ENCODE results near the gene ZNF805.

The ZNF805 gene

DNA sequence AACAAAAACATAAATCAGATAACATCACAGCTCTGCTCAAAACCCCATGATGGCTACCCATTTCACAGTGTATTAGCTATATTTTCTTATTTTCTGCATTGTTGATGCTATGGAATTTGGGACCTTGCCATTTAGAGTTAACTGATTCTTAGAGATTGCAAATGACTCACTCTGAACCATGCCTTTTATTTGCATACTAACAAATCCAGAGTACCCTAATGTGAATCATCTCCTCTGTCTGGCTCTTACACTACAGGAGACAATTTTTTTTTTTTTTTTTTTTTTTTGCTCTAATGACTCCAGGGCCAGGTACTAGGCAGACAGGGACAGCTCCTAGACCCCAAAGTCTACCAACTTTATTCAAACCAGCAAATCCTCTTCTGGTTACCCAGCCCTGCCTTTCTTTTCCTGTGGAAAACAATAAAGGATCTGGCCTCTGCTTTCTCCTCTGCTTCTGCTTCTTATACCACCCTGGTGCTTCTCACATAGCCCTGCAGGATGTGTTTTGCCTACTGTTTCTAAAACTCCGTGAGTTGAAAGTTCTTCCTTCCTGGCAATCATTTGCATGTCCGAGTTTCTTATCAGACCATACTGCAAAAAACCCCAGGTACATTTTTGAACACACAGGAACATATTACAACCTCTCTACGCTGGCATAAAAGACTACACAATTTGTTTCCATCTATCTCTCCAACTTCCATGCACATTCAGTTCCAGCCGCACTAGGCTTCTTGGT is 29.3 kb downstream of the ZNF805 start:
- POLR2A ChIA-PET, result interaction anchor here (0.7 kb wide), 1 partner anchor 20 kb away, joined by 5 read pairs; no protein-coding TSS in a partner anchor
- Histone ChIP-seq H3K27ac (ENCODE audit: extremely low read depth, low read depth, low read length) (no peak overlapping the region), H3K9me3 (ENCODE audit: control insufficient read depth, insufficient read depth, low read depth, low read length) (no peaks in the 10 kb centered on the region), H3K4me1 (ENCODE audit: control insufficient read depth, insufficient read depth, low read length) (no peaks in the 10 kb centered on the region), H3K4me3 (ENCODE audit: low read depth, low read length) (no peak overlapping the region), H3K36me3 (ENCODE audit: control insufficient read depth in 2 of 2, insufficient read depth in 1 of 2, low read length in 2 of 2) (peaks cover 0 to 5% of the 10 kb centered on the region in 2 experiments; a peak in 2 of 3 replicates)
- TF ChIP-seq ZNF548 (tag by site-specific recombination; IDR thresholded peaks at IDR 0.05) (no peak), YY1 (tag by site-specific recombination; IDR thresholded peaks at IDR 0.05) (no peak)
- TF ChIP-seq, protein P1, sequence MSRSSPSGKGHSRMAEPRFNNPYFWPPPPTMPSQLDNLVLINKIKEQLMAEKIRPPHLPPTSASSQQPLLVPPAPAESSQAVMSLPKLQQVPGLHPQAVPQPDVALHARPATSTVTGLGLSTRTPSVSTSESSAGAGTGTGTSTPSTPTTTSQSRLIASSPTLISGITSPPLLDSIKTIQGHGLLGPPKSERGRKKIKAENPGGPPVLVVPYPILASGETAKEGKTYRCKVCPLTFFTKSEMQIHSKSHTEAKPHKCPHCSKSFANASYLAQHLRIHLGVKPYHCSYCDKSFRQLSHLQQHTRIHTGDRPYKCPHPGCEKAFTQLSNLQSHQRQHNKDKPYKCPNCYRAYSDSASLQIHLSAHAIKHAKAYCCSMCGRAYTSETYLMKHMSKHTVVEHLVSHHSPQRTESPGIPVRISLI (tag by site-specific recombination; IDR thresholded peaks at IDR 0.05), result 0 out of 2 replicates have a peak, but pooled peaks have one; percentile 39
- CTCF ChIA-PET, result interaction anchor here (0.6 kb wide), 1 partner anchor 1048 kb away, joined by 3 read pairs; no protein-coding TSS in a partner anchor

DNA sequence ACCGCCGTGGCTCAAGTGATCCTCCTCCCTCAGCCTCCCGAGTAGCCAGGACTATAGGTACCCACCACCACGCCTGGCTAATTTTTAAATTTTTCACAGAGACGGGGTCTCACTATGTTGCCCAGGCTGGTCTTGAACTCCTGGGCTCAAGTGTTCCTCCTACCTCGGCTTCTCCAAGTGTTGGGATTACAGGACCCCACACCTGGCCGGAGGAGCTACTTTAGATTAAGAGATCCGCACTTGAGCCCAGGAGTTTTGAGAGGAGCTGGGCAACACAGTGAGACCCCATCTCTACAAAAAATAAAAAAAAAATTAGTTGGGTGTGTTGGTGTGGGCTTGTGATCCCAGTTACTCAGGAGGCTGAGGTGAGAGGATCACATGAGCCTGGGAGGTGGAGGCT is 30.8 kb downstream of the ZNF805 start:
- Histone ChIP-seq H3K9me3 (ENCODE audit: control insufficient read depth, insufficient read depth, low read depth, low read length) (no peaks in the 10 kb centered on the region), H3K4me1 (ENCODE audit: control insufficient read depth, insufficient read depth, low read length) (no peaks in the 10 kb centered on the region), H3K36me3 (ENCODE audit: control insufficient read depth in 2 of 2, insufficient read depth in 1 of 2, low read length in 2 of 2) (peaks cover 0 to 5% of the 10 kb centered on the region in 2 experiments; a peak in 2 of 3 replicates), H3K4me3 (ENCODE audit: low read depth, low read length) (no peak overlapping the region), H3K27ac (ENCODE audit: extremely low read depth, low read depth, low read length) (no peak overlapping the region)
- TF ChIP-seq, protein P2, sequence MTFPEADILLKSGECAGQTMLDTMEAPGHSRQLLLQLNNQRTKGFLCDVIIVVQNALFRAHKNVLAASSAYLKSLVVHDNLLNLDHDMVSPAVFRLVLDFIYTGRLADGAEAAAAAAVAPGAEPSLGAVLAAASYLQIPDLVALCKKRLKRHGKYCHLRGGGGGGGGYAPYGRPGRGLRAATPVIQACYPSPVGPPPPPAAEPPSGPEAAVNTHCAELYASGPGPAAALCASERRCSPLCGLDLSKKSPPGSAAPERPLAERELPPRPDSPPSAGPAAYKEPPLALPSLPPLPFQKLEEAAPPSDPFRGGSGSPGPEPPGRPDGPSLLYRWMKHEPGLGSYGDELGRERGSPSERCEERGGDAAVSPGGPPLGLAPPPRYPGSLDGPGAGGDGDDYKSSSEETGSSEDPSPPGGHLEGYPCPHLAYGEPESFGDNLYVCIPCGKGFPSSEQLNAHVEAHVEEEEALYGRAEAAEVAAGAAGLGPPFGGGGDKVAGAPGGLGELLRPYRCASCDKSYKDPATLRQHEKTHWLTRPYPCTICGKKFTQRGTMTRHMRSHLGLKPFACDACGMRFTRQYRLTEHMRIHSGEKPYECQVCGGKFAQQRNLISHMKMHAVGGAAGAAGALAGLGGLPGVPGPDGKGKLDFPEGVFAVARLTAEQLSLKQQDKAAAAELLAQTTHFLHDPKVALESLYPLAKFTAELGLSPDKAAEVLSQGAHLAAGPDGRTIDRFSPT (tag by site-specific recombination; IDR thresholded peaks at IDR 0.05), result no peak
- TF ChIP-seq ZNF138 (tag by site-specific recombination; IDR thresholded peaks at IDR 0.05; ENCODE audit: borderline replicate concordance), result no peak
- TF ChIP-seq FEZF1 (tag by site-specific recombination; IDR thresholded peaks at IDR 0.05), result no peak
- TF ChIP-seq, protein P3, sequence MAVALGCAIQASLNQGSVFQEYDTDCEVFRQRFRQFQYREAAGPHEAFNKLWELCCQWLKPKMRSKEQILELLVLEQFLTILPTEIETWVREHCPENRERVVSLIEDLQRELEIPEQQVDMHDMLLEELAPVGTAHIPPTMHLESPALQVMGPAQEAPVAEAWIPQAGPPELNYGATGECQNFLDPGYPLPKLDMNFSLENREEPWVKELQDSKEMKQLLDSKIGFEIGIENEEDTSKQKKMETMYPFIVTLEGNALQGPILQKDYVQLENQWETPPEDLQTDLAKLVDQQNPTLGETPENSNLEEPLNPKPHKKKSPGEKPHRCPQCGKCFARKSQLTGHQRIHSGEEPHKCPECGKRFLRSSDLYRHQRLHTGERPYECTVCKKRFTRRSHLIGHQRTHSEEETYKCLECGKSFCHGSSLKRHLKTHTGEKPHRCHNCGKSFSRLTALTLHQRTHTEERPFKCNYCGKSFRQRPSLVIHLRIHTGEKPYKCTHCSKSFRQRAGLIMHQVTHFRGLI (tag by site-specific recombination; IDR thresholded peaks at IDR 0.05), result no peak
- no peak for TF ChIP-seq ZNF664 (tag by site-specific recombination; IDR thresholded peaks at IDR 0.05)
- TF ChIP-seq ZNF121 (tag by site-specific recombination; IDR thresholded peaks at IDR 0.05), result peak; percentile 84
- TF ChIP-seq KLF10 (tag by site-specific recombination; IDR thresholded peaks at IDR 0.05), result no peak
- CTCF ChIA-PET, result no interaction called here
- POLR2A ChIA-PET, result no interaction called here

DNA sequence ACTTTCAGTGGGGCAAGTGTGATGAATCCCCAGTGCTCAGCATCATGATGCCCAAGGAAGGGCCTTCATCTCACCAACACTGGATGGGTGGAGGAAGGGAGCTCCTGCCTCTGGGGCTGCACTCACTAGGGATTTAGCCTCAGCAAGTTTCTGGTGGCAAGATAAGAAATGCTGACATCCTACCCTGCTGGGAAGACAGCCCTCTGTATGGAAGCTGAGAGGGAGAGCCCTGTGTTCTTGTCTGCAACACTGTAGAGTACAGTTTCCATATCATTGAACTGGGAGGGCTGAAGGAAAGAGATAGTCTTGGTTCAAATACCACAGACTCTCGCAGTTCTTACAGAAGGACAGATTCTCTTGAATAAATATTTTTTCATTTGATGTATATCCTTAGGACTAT is 32.6 kb downstream of the ZNF805 start:
- Histone ChIP-seq H3K4me1 (ENCODE audit: control insufficient read depth, insufficient read depth, low read length) (no peaks in the 10 kb centered on the region), H3K27ac (ENCODE audit: extremely low read depth, low read depth, low read length) (no peak overlapping the region), H3K9me3 (ENCODE audit: control insufficient read depth, insufficient read depth, low read depth, low read length) (no peaks in the 10 kb centered on the region), H3K36me3 (ENCODE audit: control insufficient read depth in 2 of 2, insufficient read depth in 1 of 2, low read length in 2 of 2) (peaks cover 0 to 5% of the 10 kb centered on the region in 2 experiments; a peak in 2 of 3 replicates), H3K4me3 (ENCODE audit: low read depth, low read length) (no peak overlapping the region)
- no peak for TF ChIP-seq ZNF155 (tag by site-specific recombination; IDR thresholded peaks at IDR 0.05)
- TF ChIP-seq ZNF549 (tag by site-specific recombination; IDR thresholded peaks at IDR 0.05), result no peak
- TF ChIP-seq ZNF785 (tag by site-specific recombination; IDR thresholded peaks at IDR 0.05), result no peak
- TF ChIP-seq, protein P4, sequence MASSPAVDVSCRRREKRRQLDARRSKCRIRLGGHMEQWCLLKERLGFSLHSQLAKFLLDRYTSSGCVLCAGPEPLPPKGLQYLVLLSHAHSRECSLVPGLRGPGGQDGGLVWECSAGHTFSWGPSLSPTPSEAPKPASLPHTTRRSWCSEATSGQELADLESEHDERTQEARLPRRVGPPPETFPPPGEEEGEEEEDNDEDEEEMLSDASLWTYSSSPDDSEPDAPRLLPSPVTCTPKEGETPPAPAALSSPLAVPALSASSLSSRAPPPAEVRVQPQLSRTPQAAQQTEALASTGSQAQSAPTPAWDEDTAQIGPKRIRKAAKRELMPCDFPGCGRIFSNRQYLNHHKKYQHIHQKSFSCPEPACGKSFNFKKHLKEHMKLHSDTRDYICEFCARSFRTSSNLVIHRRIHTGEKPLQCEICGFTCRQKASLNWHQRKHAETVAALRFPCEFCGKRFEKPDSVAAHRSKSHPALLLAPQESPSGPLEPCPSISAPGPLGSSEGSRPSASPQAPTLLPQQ (tag by site-specific recombination; IDR thresholded peaks at IDR 0.05), result no peak
- TF ChIP-seq ZNF677 (tag by site-specific recombination; IDR thresholded peaks at IDR 0.05), result no peak
- TF ChIP-seq ZNF76 (tag by site-specific recombination; IDR thresholded peaks at IDR 0.05; ENCODE audit: borderline replicate concordance, low read depth), result no peak
- TF ChIP-seq ZNF266 (tag by site-specific recombination; IDR thresholded peaks at IDR 0.05; ENCODE audit: low read depth), result no peak
- TF ChIP-seq ZNF555 (tag by site-specific recombination; conservative IDR thresholded peaks at IDR 0.05), result no peak
- no peak for TF ChIP-seq MEIS1 (CRISPR knock-in tag; IDR thresholded peaks at IDR 0.05; ENCODE audit: borderline replicate concordance)
- no peak for TF ChIP-seq ZNF19 (tag by site-specific recombination; IDR thresholded peaks at IDR 0.05; ENCODE audit: low read depth)
- TF ChIP-seq ZNF626 (tag by site-specific recombination; IDR thresholded peaks at IDR 0.05), result no peak
- TF ChIP-seq ZNF223 (tag by site-specific recombination; IDR thresholded peaks at IDR 0.05), result no peak
- no peak for TF ChIP-seq KLF7 (tag by site-specific recombination; IDR thresholded peaks at IDR 0.05; ENCODE audit: borderline replicate concordance)
- ChIA-PET CTCF (interaction anchor here (0.6 to 1.1 kb wide), 3 partner anchors 13 to 50 kb away, joined by 3 read pairs; no protein-coding TSS in a partner anchor), POLR2A (no interaction called here)
